Neural cell (in vitro differentiated cells): ENCODE measurements around the gene APLNR.

ENCODE experiments used
- CTCF ChIP-seq: fragments of 450-650 bp; IDR thresholded peaks from 2 replicates; pipeline ENCODE4 v1.5.1; 2014; ENCODE audit warnings: antibody characterized with exemption, mild to moderate bottlenecking, moderate library complexity; ENCODE audit not compliant: poor library complexity, severe bottlenecking
- EP300 ChIP-seq: fragments of 450-650 bp; conservative IDR thresholded peaks from 2 replicates; pipeline ENCODE4 v1.6.1; 2014; ENCODE audit warnings: antibody characterized with exemption, mild to moderate bottlenecking, moderate library complexity; ENCODE audit not compliant: poor library complexity, severe bottlenecking
- MXI1 ChIP-seq: fragments of 450-650 bp; conservative IDR thresholded peaks from 2 replicates; pipeline ENCODE4 v1.6.1; 2014; ENCODE audit warnings: antibody characterized with exemption, mild to moderate bottlenecking; ENCODE audit not compliant: poor library complexity, severe bottlenecking
- POLR2AphosphoS5 ChIP-seq: IDR thresholded peaks from 2 replicates; pipeline ENCODE4 v1.6.1; 2012
- RAD21 ChIP-seq: fragments of 450-650 bp; conservative IDR thresholded peaks from 2 replicates; pipeline ENCODE4 v1.6.1; 2014; ENCODE audit warnings: antibody characterized with exemption, mild to moderate bottlenecking, moderate library complexity
- SMC3 ChIP-seq: fragments of 450-650 bp; conservative IDR thresholded peaks from 2 replicates; pipeline ENCODE4 v1.6.1; 2014; ENCODE audit warnings: antibody characterized with exemption, mild to moderate bottlenecking, moderate library complexity; ENCODE audit not compliant: poor library complexity

- TF ChIP-seq POLR2AphosphoS5: no peak
- TF ChIP-seq RAD21: no peak
- no peak for TF ChIP-seq CTCF
- no peak for TF ChIP-seq SMC3
- no peak for TF ChIP-seq EP300
- TF ChIP-seq MXI1: no peak
Measured at GRCh38 chr11:57231539-57232253, 5.4 kb downstream of the APLNR start.
